ENCODE measurements around the gene CES5A. TPM values are rescaled to one million over a fixed set of nuclear protein-coding genes. Genes with fewer than 3 reads are reported as not detected.
"Not testable (repeated sequence)": the region's sequence is repeated elsewhere in the genome, so short reads cannot be mapped to it uniquely, and the experiment has no call there.

Gene CES5A, protein sequence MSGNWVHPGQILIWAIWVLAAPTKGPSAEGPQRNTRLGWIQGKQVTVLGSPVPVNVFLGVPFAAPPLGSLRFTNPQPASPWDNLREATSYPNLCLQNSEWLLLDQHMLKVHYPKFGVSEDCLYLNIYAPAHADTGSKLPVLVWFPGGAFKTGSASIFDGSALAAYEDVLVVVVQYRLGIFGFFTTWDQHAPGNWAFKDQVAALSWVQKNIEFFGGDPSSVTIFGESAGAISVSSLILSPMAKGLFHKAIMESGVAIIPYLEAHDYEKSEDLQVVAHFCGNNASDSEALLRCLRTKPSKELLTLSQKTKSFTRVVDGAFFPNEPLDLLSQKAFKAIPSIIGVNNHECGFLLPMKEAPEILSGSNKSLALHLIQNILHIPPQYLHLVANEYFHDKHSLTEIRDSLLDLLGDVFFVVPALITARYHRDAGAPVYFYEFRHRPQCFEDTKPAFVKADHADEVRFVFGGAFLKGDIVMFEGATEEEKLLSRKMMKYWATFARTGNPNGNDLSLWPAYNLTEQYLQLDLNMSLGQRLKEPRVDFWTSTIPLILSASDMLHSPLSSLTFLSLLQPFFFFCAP
- not detected in 2 replicates for total RNA-seq (2014; rRNA removed; shearing (Covaris generic))

DNA sequence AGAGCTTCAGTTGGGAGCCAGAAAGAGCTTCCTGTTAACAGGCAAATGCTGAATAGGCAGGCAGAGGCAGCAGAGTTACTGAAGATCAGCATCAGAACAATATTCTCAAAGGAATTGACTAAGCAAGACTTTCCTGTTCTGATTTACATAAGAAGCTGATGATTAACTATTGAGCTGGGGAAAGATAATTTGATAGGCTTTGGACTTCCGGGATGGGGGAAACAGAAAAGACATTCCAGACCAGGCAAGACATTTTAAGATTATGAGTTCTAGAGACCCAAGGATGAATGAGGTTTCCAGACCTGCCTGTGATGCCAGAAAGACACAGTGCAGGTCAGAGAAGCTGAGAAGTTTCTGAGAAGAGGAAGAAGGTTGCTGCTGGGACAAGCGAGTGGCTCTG is at the start of gene CES5A:
Gene CES5A, minus strand, starts transcription at position 101 of the 400 bp plus-strand sequence. CDS start 152 bp downstream, outside the sequence.
- no peak for DNase-seq (ENCODE audit: low spot score)

- no peak for DNase-seq (ENCODE audit: low spot score)
Observed at GRCh38 chr16:55922662-55923061, 47.5 kb upstream of the CES5A start.

GRCh38 chr16:55917373-55918160 is 42.4 kb upstream of the CES5A start:
- no peak for DNase-seq (ENCODE audit: low spot score)

DNA sequence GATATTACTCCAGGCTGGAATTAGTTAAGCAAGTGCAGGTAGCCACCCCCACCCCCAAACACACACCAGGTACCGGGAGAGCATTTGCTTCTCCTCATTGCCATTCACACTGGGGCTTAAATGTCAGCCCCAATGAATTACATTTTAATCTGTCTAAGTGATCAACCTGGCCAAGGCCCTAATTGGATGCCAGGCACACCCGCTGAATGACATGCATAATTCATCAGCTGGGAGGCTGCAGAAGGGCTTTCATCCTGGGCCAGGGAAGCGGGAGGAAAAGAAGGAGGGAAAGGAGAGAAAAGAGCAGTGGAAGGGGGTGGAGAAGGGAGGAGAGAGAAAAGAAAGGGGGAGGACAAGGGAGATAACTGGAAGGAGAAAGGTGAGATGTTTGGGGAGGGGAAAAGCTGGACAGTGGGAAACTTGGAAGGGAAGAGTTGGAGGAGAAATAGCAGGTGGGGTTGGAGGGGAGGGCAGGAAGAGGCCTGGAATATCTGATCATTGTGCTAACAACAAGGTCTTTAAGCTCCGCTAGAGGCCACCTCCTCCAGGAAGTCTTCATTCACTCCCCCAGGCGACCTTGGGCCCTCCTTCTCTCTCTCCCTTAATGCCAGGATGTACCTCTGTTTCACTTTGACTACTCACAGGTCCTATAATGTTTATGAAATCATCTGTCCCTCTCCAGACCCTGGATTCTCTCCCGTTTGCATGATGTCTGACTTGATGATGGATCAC is 40.1 kb upstream of the CES5A start:
- DNase-seq (ENCODE audit: low spot score) = no peak

- DNase-seq (ENCODE audit: low spot score) = no peak
Observed at GRCh38 chr16:55914383-55914782, 39.2 kb upstream of the CES5A start.

- DNase-seq (ENCODE audit: low spot score) = no peak
Observed at GRCh38 chr16:55913716-55914115, 38.5 kb upstream of the CES5A start.

DNA sequence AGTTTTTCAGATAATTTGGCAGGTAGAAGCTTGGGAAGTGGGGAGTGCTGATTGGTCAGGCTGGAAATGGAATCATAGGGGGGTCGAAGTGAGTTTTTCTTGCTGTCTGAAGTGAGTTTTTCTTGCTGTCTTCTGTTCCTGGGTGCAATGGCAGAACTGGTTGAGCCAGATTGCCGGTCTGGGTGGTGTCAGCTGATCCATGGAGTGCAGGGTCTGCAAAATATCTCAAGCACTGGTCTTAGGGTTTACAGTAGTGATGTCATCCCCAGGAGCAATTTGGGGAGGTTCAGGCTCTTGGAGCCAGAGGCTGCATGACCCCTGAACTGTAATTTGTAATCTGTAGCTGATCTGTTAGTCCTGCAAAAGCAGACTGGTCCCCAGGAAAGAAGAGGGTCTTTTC is 37.9 kb upstream of the CES5A start:
- not testable (repeated sequence) for DNase-seq (ENCODE audit: low spot score)

- no peak for DNase-seq (ENCODE audit: low spot score)
Observed at GRCh38 chr16:55912022-55912421, 36.8 kb upstream of the CES5A start.

- DNase-seq (ENCODE audit: low spot score) = no peak
Observed at GRCh38 chr16:55911616-55912015, 36.4 kb upstream of the CES5A start.

DNA sequence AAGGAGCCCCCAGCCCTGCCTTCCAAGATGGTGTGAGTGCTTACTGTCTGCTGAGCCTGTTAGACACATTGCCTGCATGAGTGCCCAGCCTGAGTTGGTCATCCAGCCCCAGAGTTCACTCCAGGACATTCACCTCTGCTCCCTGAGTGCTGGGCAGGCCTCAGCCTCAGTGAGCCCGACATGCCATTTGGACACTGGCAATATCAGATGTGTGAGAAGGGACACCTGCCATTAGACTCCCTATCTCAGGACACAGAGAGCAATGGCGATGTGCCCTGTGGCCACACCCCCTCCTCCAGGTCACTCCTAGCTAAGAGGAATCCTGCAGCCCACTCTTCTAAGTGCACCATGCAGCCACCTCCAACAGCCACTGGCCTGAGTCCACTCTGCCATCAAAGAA is 34.7 kb upstream of the CES5A start:
- no peak for DNase-seq (ENCODE audit: low spot score)

GRCh38 chr16:55908641-55909040 is 33.5 kb upstream of the CES5A start:
- DNase-seq (ENCODE audit: low spot score) = no peak

DNA sequence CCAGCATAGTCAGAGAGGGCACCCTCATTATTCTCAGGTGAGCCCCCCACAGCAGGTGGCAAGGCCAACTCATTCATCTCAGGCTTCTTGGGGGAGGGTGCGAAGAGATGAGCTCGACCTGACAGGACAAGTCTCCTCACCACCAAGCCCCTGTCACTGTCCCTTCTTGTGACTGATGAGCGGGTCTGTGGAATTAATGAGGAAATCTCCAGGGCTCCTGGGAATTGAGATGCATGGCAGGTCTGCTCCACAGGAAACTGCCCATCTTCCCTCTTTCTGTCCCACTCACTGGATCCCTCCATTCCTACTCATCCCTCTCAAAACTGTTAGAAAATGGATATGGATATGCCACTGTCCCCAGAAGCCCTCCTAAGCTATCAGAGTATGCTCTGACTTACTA is 32.5 kb upstream of the CES5A start:
- DNase-seq (ENCODE audit: low spot score) = no peak

GRCh38 chr16:55906123-55906522 is 30.9 kb upstream of the CES5A start:
- DNase-seq (ENCODE audit: low spot score) = no peak

DNA sequence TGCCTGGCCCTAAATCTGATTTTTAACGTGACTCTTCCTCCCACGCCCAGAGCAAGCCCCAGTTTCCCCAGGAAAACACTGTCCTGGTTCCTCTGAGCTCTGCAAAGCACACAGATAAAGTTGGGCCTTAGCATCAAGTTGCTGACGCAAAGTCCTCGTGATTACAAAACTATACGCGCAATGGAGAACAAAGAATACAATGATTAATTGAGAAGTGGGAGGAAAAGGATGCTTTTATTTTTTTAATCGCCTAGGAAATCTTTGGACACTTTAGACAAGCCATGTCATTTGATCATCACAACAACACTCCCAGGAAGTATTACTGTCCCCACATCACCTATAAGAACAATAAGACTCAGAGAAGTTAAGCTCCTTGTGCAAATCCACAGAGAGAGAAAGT is 30.5 kb upstream of the CES5A start:
- DNase-seq (ENCODE audit: low spot score) = no peak

- no peak for DNase-seq (ENCODE audit: low spot score)
Observed at GRCh38 chr16:55901566-55902217, 26.5 kb upstream of the CES5A start.

DNA sequence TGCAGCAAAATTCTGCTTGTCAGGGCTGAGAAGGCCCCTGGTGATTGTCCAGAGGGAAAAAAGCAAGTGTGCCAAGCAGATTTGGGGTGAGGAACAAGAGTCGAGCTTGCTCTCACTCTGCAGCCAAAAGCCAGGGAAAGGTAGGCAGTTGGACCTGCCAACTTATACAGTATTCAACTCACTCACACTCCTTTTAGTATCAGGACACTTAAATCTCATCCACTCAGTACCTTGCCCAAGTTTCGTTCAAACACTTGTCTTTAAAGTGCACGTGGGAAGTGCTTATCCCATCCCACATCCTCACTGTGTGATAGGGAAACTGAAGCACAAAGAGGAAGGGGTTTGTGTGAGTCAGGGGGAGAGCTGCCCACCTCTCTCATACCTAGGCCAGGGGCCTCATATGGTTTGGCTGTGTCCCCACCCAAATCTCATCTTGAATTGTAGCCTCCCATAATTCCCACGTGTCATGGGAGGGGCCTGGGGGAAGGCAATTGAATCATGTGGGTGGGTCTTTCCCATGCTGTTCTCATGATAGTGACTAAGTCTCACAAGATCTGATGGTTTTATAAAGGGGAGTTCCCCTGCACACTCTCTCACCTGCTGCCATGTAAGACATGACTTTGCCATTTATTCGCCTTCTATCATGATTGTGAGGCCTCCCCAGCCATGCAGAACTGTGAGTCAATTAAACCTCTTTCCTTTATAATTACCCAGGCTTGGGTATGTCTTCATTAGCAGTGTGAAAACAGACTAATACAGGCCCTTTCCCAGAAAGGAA is 25.6 kb upstream of the CES5A start:
- DNase-seq (ENCODE audit: low spot score) = no peak

- no peak for DNase-seq (ENCODE audit: low spot score)
Observed at GRCh38 chr16:55899857-55900256, 24.7 kb upstream of the CES5A start.

- no peak for DNase-seq (ENCODE audit: low spot score)
Observed at GRCh38 chr16:55898592-55898991, 23.4 kb upstream of the CES5A start.

DNA sequence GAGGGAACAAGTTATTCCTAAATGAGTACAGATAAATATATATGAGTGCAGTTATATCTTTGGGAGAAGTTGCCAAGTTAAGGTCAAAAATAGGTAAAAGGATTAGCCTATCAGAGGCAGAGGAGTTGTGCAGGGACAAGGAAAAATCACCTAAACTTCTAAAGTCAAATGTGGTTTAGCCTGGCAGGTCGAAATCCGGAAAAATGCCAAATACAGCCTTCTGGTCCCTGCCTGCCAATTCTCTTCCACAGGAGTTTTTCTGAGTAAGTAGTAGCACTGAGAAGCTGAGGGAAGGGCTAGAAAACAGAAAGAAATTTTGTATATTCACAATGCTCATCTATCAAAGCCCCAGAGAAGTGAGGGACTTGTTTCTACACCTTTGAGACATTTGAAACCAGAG is 17.6 kb upstream of the CES5A start:
- DNase-seq (ENCODE audit: low spot score) = no peak

GRCh38 chr16:55889518-55889917 is 14.3 kb upstream of the CES5A start:
- no peak for DNase-seq (ENCODE audit: low spot score)

GRCh38 chr16:55888546-55888945 is 13.4 kb upstream of the CES5A start:
- no peak for DNase-seq (ENCODE audit: low spot score)
